Large intestine (tissue), 3 donors: ENCODE measurements around the gene NRG2. TPM values are rescaled to one million over a fixed set of nuclear protein-coding genes. Genes with fewer than 3 reads are reported as not detected.

Source experiments
- DNase-seq, 2 donors: peaks; one replicate each; pipeline versions ENCODE4 v3.0.0 to v3.0.0-alpha.2; 2013
- H3K27ac ChIP-seq: one replicate; pipeline ENCODE4 v1.5.1; 2013; ENCODE audit warnings: low read length
- H3K27me3 ChIP-seq: 2 replicates; pipeline ENCODE4 v1.6.1; 2013; ENCODE audit warnings: low read length; ENCODE audit not compliant: control insufficient read depth, insufficient read depth
- H3K36me3 ChIP-seq: 2 replicates; pipeline ENCODE4 v1.6.1; 2013; ENCODE audit warnings: low read length; ENCODE audit not compliant: control insufficient read depth, insufficient read depth
- H3K4me1 ChIP-seq: one replicate; pipeline ENCODE4 v1.6.1; 2013; ENCODE audit warnings: low read length; ENCODE audit not compliant: control insufficient read depth, insufficient read depth
- H3K4me3 ChIP-seq: one replicate; pipeline ENCODE4 v1.5.1; 2013; ENCODE audit warnings: low read length
- H3K9me3 ChIP-seq: one replicate; pipeline ENCODE4 v1.6.1; 2013; ENCODE audit warnings: mild to moderate bottlenecking, low read depth, low read length, moderate library complexity; ENCODE audit not compliant: control insufficient read depth
- WGBS: methylation state at CpG from one replicate; pipeline ENCODE4 v1.1.5; 2013; ENCODE audit warnings: low lambda C conversion rate; ENCODE audit not compliant: insufficient coverage; 5-methylcytosine and 5-hydroxymethylcytosine counted together
- polyA plus RNA-seq: library from polyadenylated mRNA; unstranded; fragments of 120-200 nt; gene quantifications from one replicate; pipeline ENCODE4 v1.2.1, GENCODE V29; 2013

Gene NRG2
- polyA plus RNA-seq, 1 donor = 1.1 TPM

- Histone ChIP-seq H3K27me3 (peaks cover 85% of the 10 kb centered on the region), H3K4me3 (no peak overlapping the region), H3K27ac (no peak overlapping the region), H3K36me3 (no peaks in the 10 kb centered on the region), H3K9me3 (peaks cover 3% of the 10 kb centered on the region), H3K4me1 (peaks cover 10% of the 10 kb centered on the region)
- DNase-seq = no peak
- no CpG with 5 or more reads among the region's 2 CpGs for WGBS
Measured at GRCh38 chr5:139901251-139901575, 141.9 kb downstream of the NRG2 start.

DNA sequence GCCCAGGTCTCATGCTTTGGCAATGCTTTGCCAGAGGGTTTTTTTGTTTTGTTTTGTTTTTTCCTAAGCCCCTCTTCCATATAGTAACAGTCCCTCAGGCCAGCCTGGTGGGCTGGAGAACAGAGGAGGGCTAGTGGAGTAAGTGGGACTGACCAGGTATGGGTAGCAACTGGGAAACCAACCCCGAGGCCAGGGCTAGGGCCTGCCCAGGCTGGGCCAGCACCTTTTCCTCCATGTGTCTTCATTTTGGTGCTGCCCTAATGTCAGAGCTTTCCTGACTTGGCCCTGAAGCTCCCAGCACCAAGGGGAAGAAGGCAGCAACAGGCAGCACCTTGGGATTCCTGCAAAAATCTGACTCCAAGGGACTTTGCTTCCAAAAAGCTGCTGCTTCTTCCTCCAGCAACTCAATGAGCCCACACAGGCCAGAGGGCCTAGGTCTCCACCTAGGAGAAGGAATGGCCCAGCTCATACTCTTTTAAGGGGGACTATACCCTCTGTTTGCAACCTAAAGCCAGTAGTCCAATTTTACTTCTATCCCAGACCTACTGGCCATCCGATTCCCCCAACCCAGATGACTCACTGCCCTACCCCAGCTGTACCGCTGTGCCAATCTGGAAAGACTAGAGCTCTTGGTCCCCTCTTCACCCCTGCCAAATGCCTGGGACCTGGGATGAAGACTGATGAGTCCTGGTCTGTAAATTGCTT lies 142.4 kb downstream of the NRG2 start:
- H3K27ac ChIP-seq = no peak overlapping the region
- no peak overlapping the region for H3K4me3 ChIP-seq
- H3K4me1 ChIP-seq = peaks cover 10% of the 10 kb centered on the region
- 33% methylated on average over 1 of the region's 3 CpGs for WGBS
- peaks cover 3% of the 10 kb centered on the region for H3K9me3 ChIP-seq
- DNase-seq = no peak
- H3K27me3 ChIP-seq = peaks cover 80% of the 10 kb centered on the region
- no peaks in the 10 kb centered on the region for H3K36me3 ChIP-seq

GRCh38 chr5:139898981-139899380 lies 144.1 kb downstream of the NRG2 start:
- Histone ChIP-seq H3K4me3 (no peak overlapping the region), H3K27ac (no peak overlapping the region), H3K36me3 (no peaks in the 10 kb centered on the region), H3K27me3 (peaks cover 68% of the 10 kb centered on the region), H3K9me3 (peaks cover 3% of the 10 kb centered on the region), H3K4me1 (no peaks in the 10 kb centered on the region)
- WGBS = 60% methylated on average over 1 of the region's 2 CpGs
- DNase-seq = no peak

GRCh38 chr5:139897982-139898381 lies 145.1 kb downstream of the NRG2 start:
- Histone ChIP-seq H3K4me1 (no peaks in the 10 kb centered on the region), H3K9me3 (no peaks in the 10 kb centered on the region), H3K36me3 (no peaks in the 10 kb centered on the region), H3K4me3 (no peak overlapping the region), H3K27ac (no peak overlapping the region), H3K27me3 (peaks cover 66% of the 10 kb centered on the region)
- no CpG with 5 or more reads among the region's 6 CpGs for WGBS
- no peak for DNase-seq

- H3K9me3 ChIP-seq = no peaks in the 10 kb centered on the region
- no peak overlapping the region for H3K27ac ChIP-seq
- WGBS = no CpG with 5 or more reads among the region's 6 CpGs
Measured at GRCh38 chr5:139897342-139897741, 145.8 kb downstream of the NRG2 start.

DNA sequence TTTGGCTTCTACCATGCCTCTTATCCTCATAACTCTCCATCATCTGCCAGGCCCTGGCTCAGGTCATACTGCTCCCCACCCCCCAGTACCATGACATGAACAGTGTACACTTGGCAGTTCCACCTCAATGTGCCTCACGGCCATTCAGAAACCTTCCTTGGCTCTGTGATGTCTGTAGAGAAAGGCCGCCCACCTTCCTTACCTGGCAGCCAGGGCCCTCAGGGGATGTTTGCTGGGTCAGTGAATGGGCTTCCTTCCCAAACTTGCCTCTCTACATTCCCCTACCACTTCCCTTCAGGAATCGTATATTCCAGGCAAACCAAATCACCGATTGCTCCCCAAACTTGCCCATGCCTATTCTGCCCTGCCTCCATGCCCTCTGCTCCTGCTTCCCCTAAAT lies 146.4 kb downstream of the NRG2 start:
- H3K9me3 ChIP-seq = no peaks in the 10 kb centered on the region
- peaks cover 60% of the 10 kb centered on the region for H3K27me3 ChIP-seq
- WGBS = no CpG with 5 or more reads among the region's 4 CpGs
- H3K36me3 ChIP-seq = no peaks in the 10 kb centered on the region
- H3K4me3 ChIP-seq = no peak overlapping the region
- no peak overlapping the region for H3K27ac ChIP-seq
- H3K4me1 ChIP-seq = no peaks in the 10 kb centered on the region
- no peak for DNase-seq

More at GRCh38 chr5:139897342-139897741, 145.8 kb downstream of the NRG2 start:
- Histone ChIP-seq H3K4me1 (no peaks in the 10 kb centered on the region), H3K36me3 (no peaks in the 10 kb centered on the region), H3K4me3 (no peak overlapping the region), H3K27me3 (peaks cover 62% of the 10 kb centered on the region)
- DNase-seq = no peak

DNA sequence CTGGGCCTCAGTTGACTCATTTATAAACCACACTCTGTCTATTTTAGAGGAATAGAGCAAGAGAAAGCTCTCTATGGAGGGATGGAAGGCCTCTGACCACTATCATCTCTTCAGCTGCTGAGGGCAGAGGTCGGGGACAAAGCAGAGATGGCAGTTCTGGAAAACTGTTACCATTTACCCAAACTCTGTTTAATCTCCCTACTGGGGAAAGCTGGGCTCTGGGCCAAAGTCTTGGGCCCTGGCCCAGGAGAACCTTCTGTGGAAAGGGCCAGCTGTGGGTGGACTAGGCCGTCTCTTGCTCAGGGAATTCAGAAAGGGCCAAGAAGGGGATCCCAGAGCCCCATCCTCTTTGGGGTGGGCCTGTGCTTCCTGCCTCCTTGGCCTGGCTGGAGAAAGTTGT lies 147.5 kb downstream of the NRG2 start:
- H3K4me3 ChIP-seq = no peak overlapping the region
- H3K27ac ChIP-seq = no peak overlapping the region
- peaks cover 55% of the 10 kb centered on the region for H3K27me3 ChIP-seq
- WGBS = no CpG with 5 or more reads among the region's 2 CpGs
- H3K36me3 ChIP-seq = no peaks in the 10 kb centered on the region
- no peaks in the 10 kb centered on the region for H3K4me1 ChIP-seq
- no peaks in the 10 kb centered on the region for H3K9me3 ChIP-seq
- DNase-seq = no peak

- H3K27me3 ChIP-seq = peaks cover 52% of the 10 kb centered on the region
- no peak overlapping the region for H3K27ac ChIP-seq
- H3K9me3 ChIP-seq = no peaks in the 10 kb centered on the region
- H3K4me3 ChIP-seq = no peak overlapping the region
- WGBS = no CpG with 5 or more reads among the region's 5 CpGs
- no peaks in the 10 kb centered on the region for H3K4me1 ChIP-seq
- H3K36me3 ChIP-seq = no peaks in the 10 kb centered on the region
- DNase-seq = no peak
Measured at GRCh38 chr5:139895046-139895445, 148.1 kb downstream of the NRG2 start.

DNA sequence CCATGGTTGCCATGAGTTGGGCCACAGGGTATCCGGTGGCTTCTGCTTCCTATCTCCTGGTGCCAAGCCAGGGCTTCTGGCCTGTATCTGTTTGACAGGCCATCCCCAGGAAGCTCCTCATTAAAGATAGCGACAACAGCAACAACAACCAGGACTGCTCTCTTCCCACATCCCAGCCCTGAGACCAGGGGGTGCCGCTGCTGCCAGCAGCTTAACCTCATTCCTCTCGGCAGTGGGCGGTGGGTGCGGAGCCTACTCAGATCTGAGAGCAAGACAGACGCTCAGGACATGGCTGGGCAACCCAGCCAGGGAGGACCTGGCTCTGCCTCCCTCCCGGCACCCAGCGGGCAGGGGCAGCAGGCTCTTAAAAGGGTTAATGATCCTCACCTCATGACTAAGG lies 149.2 kb downstream of the NRG2 start:
- DNase-seq = no peak
- no peak overlapping the region for H3K27ac ChIP-seq
- peaks cover 49% of the 10 kb centered on the region for H3K27me3 ChIP-seq
- H3K36me3 ChIP-seq = no peaks in the 10 kb centered on the region
- WGBS = no CpG with 5 or more reads among the region's 9 CpGs
- H3K9me3 ChIP-seq = no peaks in the 10 kb centered on the region
- H3K4me1 ChIP-seq = no peaks in the 10 kb centered on the region
- H3K4me3 ChIP-seq = no peak overlapping the region

GRCh38 chr5:139889410-139889809 lies 153.7 kb downstream of the NRG2 start:
- Histone ChIP-seq H3K27me3 (peaks cover 30% of the 10 kb centered on the region), H3K4me3 (no peak overlapping the region), H3K9me3 (no peaks in the 10 kb centered on the region), H3K36me3 (no peaks in the 10 kb centered on the region), H3K4me1 (no peaks in the 10 kb centered on the region), H3K27ac (no peak overlapping the region)
- no CpG with 5 or more reads among the region's 2 CpGs for WGBS
- no peak for DNase-seq

GRCh38 chr5:139888370-139888769 lies 154.7 kb downstream of the NRG2 start:
- DNase-seq = no peak
- no peak overlapping the region for H3K4me3 ChIP-seq
- H3K27me3 ChIP-seq = peaks cover 28% of the 10 kb centered on the region
- no peaks in the 10 kb centered on the region for H3K4me1 ChIP-seq
- no peaks in the 10 kb centered on the region for H3K9me3 ChIP-seq
- WGBS = 71% methylated on average over 1 of the region's 4 CpGs
- H3K27ac ChIP-seq = no peak overlapping the region
- H3K36me3 ChIP-seq = no peaks in the 10 kb centered on the region
